ENCODE results near the gene SEC62.

The SEC62 gene

DNA sequence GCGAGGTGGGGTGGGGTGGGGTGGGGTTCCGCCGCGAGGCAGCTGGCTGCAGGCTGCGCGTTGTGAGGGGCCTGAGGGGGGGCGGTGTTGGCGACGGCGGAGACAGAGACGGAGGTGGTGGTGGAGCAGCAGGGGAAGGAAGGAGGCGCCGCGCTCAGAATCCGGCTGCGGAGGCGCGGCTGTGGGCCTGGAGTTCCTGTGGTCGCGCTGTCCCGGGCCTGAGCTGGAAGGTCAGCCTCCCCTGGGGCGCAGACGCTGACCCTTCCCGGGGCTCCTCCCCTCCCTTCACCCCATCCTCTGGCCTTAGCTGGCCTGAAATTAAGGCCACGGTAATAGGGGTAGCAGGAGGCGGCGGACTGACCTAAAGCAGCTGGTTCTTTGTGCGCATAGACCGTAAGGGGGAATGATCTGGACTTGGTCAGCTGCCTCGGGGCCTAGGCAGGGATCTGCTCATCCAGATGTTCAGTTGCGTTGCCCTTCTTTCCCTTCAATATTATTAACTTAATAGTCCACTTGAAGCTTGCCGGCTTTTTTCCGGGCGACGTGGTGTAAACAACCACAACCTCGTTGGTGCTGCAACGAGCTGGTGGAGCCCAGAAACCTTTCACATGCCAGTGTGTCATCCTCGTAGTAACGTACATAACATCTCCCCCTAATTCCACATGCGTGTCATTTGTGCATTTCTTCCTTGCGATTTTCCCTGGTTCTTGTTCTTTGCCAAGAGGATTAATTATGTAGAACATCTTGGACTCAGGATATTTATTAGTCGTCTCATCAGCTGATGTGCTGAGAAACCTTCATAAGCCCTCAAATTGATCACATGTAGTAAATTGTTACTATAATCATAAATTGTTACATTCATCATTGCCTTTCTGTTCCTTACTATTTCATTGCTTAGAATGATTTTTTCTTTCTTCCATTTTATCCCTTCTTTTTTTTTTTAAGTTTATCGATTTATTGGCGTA is 626 bp downstream of the SEC62 start:
- peak in 1 of 2 donors; percentile 2 for DNase-seq (ENCODE audit: low read depth in 1 of 2, low spot score in 1 of 2)

DNA sequence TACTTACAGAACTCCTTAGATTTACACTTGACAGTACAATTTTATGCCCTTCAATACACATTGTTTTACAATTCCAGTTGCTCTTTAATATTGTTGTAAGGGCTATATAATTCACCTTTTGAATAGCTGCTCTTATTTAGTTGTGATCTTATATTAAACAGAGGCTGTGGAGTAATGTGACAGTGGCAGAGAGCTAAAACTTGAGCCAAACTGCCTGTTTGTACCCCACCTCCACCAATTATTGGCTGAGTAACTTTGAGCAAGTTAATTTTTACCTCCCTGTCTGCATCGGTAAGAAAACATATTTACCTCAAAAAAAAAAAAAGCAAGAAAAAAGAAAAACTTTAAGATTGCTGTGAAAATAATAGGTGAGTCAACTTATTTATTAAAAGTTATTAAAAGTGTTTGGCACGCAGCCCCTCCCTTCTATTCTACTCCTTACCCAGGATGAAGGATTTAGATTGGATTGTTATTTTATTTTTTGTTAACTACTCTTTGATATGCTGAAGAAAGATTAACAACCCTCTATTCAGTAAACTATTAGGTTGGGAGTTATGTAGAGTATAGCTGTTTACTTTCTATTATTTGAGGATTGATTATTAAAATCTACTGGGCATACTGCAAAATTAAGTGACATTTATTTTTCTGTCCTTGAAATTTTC is 1.7 kb downstream of the SEC62 start:
- DNase-seq (ENCODE audit: low read depth in 1 of 2, low spot score in 1 of 2), result no peak

DNA sequence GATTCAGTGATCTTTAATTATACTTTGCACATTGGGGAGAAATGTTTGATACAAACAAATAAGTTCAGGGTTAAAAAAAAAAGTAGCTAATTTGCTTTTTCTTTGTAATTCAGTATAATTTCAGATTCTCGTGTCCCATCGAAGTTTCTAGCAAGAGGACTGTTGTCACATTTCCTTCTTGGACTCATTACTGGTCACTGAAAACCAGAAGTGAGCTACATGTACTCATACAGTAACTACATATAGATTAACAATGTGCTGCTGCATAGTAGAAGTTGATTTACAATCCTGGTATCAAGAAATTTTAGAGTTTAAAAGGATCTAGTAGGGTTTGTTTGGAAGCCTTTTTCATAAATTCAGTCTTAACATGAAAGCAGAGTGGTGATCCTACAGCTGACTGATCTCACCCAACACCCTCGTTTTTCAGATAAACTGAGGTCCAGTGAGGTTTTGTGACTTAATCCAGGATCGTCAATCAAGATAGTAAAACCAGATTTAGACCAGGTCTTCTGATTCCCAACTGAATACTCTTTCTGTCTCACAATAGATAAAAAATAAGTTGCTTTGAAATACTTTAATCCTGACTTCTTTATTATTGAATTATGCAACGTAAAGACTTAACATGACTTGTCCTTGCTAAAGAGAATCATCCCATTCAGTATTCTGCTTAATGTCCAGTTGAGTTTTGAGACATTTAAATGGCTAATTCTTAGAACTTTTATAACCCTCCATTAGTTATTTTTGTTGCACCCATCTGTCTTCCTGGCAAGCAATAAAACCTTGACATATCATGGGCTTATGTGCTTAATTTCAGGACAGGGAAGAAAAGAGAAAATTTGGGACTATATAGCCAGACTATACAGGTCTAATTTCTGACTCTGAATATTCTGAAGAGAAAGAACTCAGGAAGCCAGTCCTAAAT is 2.8 kb downstream of the SEC62 start:
- DNase-seq (ENCODE audit: low read depth in 1 of 2, low spot score in 1 of 2), result no peak

DNA sequence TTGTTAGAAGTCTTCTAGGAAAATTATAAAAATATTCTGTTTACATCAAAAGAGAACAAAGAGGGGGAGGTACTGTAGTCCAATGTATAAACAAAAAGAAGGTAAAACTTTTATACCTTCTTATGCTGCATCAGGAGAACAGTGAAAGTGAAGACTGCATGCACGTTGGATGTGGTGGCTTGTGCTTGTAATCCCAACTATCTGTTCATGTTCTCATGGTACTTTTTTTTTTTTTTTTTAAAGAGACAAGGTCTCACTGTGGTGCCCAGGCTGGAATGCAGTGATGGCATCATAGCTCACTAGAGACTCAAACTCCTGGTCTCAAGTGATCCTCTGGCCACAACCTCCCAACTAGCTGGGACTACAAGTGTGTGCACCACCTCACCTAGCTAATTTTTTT is 4.2 kb downstream of the SEC62 start:
- DNase-seq (ENCODE audit: low read depth in 1 of 2, low spot score in 1 of 2), result no peak

DNA sequence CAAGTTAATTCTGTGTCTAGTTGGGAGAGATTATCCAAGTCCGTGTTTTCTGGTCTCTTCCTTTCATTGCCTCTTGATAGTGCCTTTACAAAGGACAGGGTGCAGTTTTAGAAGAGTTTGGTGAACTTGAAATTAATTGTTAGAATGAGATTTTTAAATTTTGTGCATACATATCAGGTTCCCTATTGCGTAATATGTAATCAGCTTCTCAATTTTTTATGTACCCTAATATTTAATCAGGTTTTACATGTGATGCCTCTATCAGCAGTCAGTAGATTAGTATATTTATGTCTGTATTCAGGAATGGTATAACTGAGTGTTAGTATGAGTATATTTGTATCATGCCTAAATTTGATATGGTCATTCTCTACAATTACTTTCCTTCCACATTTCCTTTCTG is 4.9 kb downstream of the SEC62 start:
- no peak for DNase-seq (ENCODE audit: low read depth in 1 of 2, low spot score in 1 of 2)

DNA sequence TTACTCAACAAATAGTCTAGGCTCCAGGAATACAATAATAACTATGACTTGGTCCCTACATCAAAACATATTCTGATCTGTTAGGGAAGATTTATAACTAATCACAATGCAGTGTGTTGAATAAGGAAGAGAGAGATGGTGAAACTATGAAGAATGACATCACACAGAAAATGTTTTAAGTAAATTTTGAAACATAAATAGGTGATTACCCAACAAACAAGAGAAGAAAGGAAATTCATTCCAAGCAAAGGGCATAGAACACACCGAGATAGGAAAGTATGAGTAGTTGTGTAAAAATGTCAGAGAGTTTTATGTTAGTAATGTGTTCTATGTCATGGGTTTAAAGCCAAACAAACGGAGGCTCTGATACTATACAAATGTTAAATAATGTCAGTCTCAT is 13.4 kb downstream of the SEC62 start:
- no peak for DNase-seq (ENCODE audit: low read depth in 1 of 2, low spot score in 1 of 2)

DNA sequence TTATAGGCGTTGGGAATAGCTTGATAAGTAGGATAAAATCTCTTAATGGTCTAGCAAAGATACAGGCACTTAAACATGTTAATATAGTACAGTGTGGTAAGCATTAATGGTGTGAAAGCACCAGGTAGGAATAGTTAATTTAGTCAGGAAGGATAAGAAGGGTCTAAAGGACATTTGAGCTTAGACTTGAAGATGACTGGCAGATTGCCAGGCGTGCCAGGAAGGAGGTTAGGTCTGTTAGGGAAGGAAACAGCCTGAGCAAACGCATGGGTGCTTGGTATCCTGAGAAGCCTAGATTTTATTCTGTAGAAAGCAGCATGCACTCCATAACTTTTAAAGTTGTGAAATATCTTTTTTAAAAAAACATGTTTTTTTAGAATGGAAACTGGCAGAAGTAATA is 17.7 kb downstream of the SEC62 start:
- DNase-seq (ENCODE audit: low read depth in 1 of 2, low spot score in 1 of 2), result no peak

DNA sequence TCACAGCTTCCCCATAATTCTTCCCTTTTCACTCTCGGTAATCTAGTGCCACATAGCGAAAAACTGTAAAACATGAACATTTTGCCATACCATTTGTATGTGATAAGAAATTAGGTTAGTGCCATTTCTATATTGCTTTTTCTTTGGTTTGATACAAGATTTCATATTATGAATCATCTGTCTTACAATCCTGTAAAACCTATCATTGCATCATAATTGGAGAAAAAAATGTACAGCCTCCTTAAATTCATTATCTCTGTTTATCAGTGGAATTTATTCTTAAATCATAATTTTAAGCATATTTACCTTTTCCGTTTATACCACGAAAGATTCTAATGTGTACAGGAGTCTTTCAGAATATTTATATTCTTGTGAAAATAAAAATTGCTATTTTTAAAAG is 23.8 kb downstream of the SEC62 start:
- no peak for DNase-seq (ENCODE audit: low read depth in 1 of 2, low spot score in 1 of 2)

DNA sequence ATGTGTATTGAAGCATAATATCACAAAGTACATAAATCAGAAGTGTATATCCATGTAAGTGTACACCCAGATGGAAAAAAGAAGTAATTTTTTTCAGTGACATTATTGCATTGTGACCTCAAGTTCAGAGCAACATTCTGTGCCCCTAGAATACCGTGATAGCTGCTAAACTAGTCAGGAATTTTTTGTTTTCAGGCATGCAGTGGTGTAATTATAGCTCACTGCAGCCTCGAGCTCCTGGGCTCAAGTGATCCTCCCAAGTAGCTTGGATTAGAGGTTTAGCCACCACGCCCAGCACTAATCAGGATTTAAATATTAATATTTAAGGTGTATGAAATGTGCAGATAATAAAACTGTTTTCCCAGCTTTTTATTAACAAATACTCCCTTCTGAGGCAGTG is 25.5 kb downstream of the SEC62 start:
- DNase-seq (ENCODE audit: low read depth in 1 of 2, low spot score in 1 of 2), result no peak

DNA sequence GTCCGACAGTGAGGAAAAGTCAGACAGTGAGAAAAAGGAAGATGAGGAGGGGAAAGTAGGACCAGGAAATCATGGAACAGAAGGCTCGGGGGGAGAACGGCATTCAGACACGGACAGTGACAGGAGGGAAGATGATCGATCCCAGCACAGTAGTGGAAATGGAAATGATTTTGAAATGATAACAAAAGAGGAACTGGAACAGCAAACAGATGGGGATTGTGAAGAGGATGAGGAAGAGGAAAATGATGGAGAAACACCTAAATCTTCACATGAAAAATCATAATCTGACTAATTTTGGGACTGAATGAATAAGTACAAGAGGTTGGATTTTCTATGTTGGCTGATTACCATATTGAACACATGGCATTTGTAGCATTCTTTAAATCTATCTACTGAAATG is 26.2 kb downstream of the SEC62 start:
- DNase-seq (ENCODE audit: low read depth in 1 of 2, low spot score in 1 of 2), result no peak

DNA sequence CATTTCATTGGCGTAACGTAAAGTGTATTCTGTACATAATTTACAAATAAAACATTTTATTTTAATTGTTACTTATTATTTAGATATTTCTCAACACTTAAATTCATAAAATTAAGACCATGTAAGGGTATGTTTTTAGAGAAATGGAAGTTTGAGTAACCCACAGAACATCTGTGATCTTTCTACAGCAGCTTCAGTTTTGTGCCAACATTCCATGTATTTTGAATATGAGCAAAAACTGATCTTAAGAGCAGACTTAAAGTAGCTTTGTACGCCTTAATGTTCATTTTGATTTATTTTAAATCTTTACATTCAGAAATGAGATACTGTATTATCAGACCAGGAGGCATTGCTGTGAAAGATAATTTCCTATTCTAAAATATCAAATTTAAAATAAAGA is 27.2 kb downstream of the SEC62 start:
- no peak for DNase-seq (ENCODE audit: low read depth in 1 of 2, low spot score in 1 of 2)

DNA sequence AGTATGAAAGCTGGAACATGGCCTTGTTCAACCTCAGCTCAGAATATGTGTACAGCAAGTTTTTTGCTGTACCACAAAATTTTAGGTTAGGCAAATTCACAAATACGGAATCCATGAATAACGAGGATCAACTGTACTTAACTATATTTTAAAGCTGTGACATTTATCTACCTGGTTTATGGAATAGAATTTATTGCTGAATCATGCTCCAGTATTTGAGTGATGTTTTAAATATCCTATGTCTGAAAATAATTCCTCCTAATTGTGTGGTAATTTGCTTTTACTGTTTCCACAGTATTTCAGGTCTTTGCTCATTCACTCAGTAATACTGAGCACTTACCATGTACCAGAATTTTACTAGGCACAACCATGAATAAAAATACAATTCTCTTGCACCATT is 29.5 kb downstream of the SEC62 start:
- DNase-seq (ENCODE audit: low read depth in 1 of 2, low spot score in 1 of 2), result no peak

DNA sequence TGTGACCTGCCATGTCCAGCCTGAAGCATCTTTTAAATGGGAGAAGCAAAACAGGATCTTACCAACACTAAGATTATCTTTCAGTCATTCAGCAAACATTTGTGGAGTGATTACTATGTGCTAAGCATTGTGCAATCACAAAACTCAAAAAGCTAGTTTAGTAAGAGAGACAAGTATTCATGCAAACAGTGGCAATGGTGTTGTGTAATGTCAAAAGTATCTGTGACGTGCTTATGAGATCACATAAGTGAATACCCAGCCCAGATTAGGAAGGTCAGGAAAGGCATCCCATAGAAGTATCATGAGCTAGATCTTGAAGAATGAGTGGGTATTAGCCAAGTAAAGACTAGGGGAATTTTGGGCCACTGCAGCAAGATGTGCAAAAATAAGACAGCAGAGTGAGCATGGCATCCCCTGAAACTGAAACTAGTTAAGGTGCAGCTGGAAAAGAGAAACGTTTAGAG is 32.1 kb downstream of the SEC62 start:
- no peak for DNase-seq (ENCODE audit: low read depth in 1 of 2, low spot score in 1 of 2)

DNA sequence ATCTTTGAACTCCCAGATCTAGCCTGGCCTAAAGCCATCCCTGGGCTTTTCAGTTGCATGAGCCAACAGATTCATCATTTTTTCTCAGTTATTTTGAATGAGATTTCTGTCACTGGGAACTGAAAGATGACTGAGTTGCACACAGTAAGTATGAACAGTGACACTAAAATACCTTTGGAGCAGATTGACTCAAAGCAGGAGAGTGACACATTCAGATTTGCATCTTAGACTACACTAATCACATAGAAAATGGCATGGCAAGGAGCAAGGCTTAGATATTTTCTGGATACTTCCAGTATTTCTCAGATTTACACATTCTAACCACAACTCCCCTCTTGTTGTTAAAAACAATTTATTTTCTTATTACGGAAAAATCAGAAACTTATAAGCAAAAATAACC is 32.8 kb downstream of the SEC62 start:
- DNase-seq (ENCODE audit: low read depth in 1 of 2, low spot score in 1 of 2), result no peak

DNA sequence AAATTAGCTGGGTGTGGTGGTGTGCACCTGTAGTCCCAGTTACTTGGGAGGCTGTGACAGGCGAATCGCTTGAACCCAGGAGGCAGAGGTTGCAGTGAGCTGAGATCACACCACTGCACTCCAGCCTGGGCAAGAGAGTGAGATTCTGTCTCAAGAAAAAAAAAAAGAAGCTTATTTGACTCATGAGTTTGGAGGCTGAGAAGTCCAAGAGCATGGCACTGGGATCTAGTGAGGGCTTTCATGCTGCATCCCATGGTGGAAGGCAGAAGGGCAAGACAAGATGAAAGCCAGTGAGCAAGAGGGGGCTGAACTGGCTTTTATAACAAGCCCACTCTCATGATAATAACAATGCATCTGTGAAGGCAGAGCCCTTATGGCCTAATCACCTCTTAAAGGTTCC is 33.4 kb downstream of the SEC62 start:
- DNase-seq (ENCODE audit: low read depth in 1 of 2, low spot score in 1 of 2), result no peak

DNA sequence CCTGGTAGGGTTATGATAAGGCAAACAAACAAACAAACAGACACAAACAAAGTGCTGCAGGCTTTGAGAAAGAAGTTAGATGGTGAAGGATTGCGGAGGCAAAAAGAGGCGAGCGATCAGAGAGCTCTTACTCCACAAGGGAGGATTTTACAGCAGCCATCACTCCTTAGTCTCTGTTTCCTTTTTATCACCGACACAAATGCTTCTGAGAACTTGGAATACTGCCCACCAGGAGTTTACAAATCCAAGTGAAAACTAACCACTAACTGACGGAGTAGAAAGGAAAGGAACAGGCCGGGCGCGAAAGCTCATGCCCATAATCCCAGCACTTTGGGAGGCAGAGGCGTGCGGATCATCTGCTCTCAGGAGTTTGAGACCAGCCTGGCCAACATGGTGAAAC is 35.6 kb downstream of the SEC62 start:
- no peak for DNase-seq (ENCODE audit: low read depth in 1 of 2, low spot score in 1 of 2)

DNA sequence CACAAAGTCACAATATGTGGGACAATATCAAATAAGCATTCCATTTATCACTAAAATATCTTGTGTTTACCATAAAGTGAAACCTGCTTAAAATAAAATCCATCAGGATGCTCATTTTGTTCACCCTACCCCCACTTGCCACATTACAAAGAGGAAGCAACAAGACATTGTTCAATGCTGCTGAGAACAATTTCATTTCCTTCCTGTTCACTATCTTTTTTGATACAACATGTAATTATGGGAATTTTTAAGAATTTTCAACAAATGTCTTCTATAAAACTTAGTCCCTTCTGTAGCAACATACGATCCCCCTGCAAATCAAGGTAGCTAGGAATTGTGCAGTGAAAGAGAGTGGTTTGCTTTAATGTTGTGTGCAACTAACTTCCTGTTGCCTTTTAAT is 36.3 kb downstream of the SEC62 start:
- no peak for DNase-seq (ENCODE audit: low read depth in 1 of 2, low spot score in 1 of 2)

DNA sequence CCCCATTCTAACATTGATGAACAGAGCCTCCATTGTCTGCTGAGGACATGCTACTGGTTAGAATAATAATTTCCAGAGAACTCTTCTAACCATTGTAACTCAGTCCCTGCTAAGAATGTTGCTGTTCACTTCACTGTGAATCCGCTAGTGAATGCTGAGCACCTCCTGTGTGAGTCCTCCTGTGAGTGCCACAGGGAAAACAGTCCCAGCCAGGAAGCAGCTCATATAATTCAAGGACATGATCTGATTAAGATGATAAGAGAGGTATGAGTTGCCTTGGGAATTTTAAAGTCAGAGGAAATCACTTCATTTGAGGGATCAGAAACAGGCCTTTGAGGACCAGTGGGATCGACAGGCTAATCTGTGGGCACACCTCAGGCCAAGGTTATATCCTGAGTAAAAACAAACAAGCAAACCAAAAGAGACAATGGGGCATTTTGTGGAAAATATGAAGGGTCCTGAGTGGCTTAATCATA is 37.3 kb downstream of the SEC62 start:
- no peak for DNase-seq (ENCODE audit: low read depth in 1 of 2, low spot score in 1 of 2)

DNA sequence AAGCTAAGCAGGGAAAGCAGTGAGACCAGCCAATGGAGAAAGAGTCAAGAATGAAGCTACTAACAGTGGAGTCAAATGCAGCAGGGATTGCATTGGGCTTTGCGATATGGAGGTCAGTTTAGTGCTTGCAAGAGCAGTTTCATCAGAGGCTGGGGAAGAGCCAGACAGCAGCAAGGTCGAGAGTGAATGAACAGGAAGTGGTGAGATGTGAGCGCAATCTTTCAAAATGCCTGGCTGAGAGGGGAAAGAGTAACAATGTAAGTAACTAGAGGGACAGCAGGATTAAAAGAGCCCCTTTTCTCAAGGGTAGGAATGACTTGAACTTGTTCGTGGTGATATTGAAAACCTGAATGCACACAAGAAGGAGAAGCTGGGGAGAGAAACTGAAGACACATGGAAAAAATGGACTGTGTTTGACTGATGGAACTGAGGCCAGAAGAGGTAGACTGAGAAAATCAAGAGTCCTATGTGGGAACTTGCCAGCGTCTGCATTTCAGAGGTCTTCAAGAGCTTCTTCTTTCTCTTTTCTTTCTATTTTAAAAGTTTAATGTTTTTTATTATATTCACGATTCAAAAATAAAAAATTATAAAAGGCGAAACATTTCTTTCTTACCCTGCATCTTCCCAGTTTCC is 40.5 kb downstream of the SEC62 start:
- no peak for DNase-seq (ENCODE audit: low read depth in 1 of 2, low spot score in 1 of 2)

DNA sequence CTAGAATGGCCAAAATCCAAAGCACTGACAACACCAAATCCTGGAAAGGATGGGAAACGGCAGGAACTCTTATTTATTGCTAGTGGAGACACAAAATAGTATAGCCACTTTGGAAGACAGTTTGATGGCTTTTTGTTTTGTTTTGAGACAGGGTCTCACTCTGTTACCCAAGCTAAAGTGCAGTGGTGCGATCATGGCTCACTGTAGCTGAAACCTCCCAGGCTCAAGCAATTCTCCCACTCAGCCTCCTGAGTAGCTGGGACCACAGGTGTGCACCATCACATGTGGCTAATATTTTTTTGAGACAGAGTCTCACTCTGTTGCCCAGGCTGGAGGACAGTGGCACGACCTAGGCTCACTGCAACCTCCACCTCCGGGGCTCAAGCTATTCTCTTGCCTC is 43.9 kb downstream of the SEC62 start:
- DNase-seq (ENCODE audit: low read depth in 1 of 2, low spot score in 1 of 2), result no peak
